ENCODE results near the gene HOOK1. TPM values are rescaled to one million over a fixed set of nuclear protein-coding genes. Genes with fewer than 3 reads are reported as not detected.

The HOOK1 gene
- total and polyA plus RNA-seq, 2 donors from 2014 or later: 9.4 to 55.4 TPM

GRCh38 chr1:59766227-59766855 lies 48.4 kb upstream of the HOOK1 start:
- H3K4me1 ChIP-seq (ENCODE audit: control insufficient read depth in 2 of 3, insufficient read depth in 2 of 3, low read depth in 1 of 3, low read length in 3 of 3): no peaks in the 10 kb centered on the region
- H3K27ac ChIP-seq (ENCODE audit: low read depth in 2 of 2, low read length in 2 of 2): no peak overlapping the region
- H3K9me3 ChIP-seq (ENCODE audit: control insufficient read depth in 2 of 3, insufficient read depth in 1 of 3, low read length in 3 of 3): no peaks in the 10 kb centered on the region
- no peaks in the 10 kb centered on the region for H3K36me3 ChIP-seq (ENCODE audit: control insufficient read depth in 2 of 3, insufficient read depth in 3 of 3, low read length in 3 of 3)
- intact Hi-C loops (cut with DNase I): no loop called here
- TF ChIP-seq CTCF (IDR thresholded peaks at IDR 0.05; ENCODE audit: borderline replicate concordance, extremely low read depth, insufficient read depth): no peak
- H3K9ac ChIP-seq (ENCODE audit: low read length in 3 of 3): no peak overlapping the region
- FAIRE-seq (no peak), DNase-seq (no peak)
- H3K4me3 ChIP-seq (ENCODE audit: low read length in 3 of 3): no peak overlapping the region
- no peaks in the 10 kb centered on the region for H3K27me3 ChIP-seq (ENCODE audit: control insufficient read depth, insufficient read depth, low read length)

DNA sequence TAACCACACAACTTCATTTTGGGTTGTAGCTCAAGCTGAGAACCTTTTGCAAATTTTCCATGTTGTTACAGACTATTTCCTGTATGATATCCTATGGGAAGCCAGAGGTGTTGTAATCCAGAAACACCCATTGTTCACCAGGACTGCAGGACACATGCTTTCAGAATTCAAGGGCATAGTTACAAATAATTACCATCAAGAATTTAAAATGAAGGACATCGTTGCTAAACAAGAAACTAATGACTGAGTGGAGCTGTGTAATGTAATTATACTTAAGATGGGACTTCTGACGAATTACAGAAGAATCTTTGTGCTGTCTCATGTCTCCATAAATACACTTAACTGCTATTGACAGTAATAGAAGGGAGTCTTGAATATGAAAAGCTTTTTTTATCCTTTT lies 47.6 kb upstream of the HOOK1 start:
- H3K4me3 ChIP-seq (ENCODE audit: low read length in 3 of 3): no peak overlapping the region
- H3K9ac ChIP-seq (ENCODE audit: low read length in 3 of 3): no peak overlapping the region
- no peak for DNase-seq
- no peaks in the 10 kb centered on the region for H3K9me3 ChIP-seq (ENCODE audit: control insufficient read depth in 2 of 3, insufficient read depth in 1 of 3, low read length in 3 of 3)
- H3K27ac ChIP-seq (ENCODE audit: low read depth in 2 of 2, low read length in 2 of 2): no peak overlapping the region
- TF ChIP-seq CTCF (IDR thresholded peaks at IDR 0.05; ENCODE audit: borderline replicate concordance, extremely low read depth, insufficient read depth): no peak
- no peaks in the 10 kb centered on the region for H3K36me3 ChIP-seq (ENCODE audit: control insufficient read depth in 2 of 3, insufficient read depth in 3 of 3, low read length in 3 of 3)
- intact Hi-C loops (cut with DNase I): no loop called here
- H3K4me1 ChIP-seq (ENCODE audit: control insufficient read depth in 2 of 3, insufficient read depth in 2 of 3, low read depth in 1 of 3, low read length in 3 of 3): no peaks in the 10 kb centered on the region
- FAIRE-seq: no peak
- no peaks in the 10 kb centered on the region for H3K27me3 ChIP-seq (ENCODE audit: control insufficient read depth, insufficient read depth, low read length)

- TF ChIP-seq CTCF (IDR thresholded peaks at IDR 0.05; ENCODE audit: borderline replicate concordance, extremely low read depth, insufficient read depth): no peak
- DNase-seq: no peak
- Histone ChIP-seq H3K27ac (ENCODE audit: low read depth in 2 of 2, low read length in 2 of 2) (no peak overlapping the region), H3K27me3 (ENCODE audit: control insufficient read depth, insufficient read depth, low read length) (no peaks in the 10 kb centered on the region), H3K36me3 (ENCODE audit: control insufficient read depth in 2 of 3, insufficient read depth in 3 of 3, low read length in 3 of 3) (no peaks in the 10 kb centered on the region), H3K4me3 (ENCODE audit: low read length in 3 of 3) (no peak overlapping the region), H3K9me3 (ENCODE audit: control insufficient read depth in 2 of 3, insufficient read depth in 1 of 3, low read length in 3 of 3) (no peaks in the 10 kb centered on the region), H3K9ac (ENCODE audit: low read length in 3 of 3) (no peak overlapping the region), H3K4me1 (ENCODE audit: control insufficient read depth in 2 of 3, insufficient read depth in 2 of 3, low read depth in 1 of 3, low read length in 3 of 3) (no peaks in the 10 kb centered on the region)
- no peak for FAIRE-seq
- intact Hi-C loops (cut with DNase I): no loop called here
Observed at GRCh38 chr1:59768792-59769735, 45.7 kb upstream of the HOOK1 start.

All from kidney (tissue), 14 donors.